SK-N-MC (cell line): ENCODE data around the gene PYDC1.

ENCODE experiments used
- EZH2 ChIP-seq: fragments of 200-600 bp; sonication (generic); IDR thresholded peaks from one replicate; pipeline ENCODE4 v1.6.1; 2017; ENCODE audit warnings: antibody characterized with exemption
- POLR2AphosphoS5 ChIP-seq: IDR thresholded peaks from 2 replicates; pipeline ENCODE4 v1.6.1; 2012; ENCODE audit warnings: mild to moderate bottlenecking, low read depth, low read length, borderline replicate concordance

DNA sequence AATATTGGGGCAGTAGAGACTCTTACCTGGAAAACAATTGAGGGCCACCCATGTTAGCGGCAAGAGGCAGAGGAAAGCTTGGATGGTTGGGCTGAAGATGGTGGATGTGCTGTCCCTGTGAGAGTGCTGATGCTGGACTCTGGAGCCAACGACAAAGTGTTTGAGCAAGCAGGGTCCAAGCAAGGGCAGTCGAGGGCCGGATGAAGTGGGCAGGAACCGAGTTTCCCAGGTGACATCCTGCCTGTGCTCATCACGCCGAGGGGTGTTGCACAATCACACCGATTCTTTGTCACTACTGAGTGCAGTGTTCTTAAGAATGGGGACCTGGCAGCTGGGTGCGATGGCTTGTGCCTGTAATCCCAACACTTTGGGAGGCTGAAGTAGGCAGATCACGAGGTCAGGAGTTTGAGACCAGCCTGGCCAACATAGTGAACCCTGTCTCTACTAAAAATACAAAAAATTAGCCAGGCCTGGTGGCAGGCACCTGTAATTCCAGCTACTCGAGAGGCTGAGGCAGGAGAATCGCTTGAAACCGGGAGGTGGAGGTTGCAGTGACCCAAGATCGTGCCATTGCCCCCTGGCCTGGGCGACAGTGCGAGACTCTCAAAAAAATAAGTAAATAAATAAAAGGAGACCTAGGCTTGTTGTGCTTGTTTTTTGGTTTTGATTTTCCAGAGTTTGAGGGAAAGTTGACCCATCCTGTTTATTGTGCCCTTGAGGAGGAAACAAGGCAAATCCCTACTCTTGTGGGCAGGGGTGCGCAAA, 20.4 kb downstream of the PYDC1 start:
- TF ChIP-seq POLR2AphosphoS5 (peak; percentile 27; the same call in 1 of the 2 replicates), EZH2 (no peak)
